ENCODE results near the gene NUTM1.

The NUTM1 gene

GRCh38 chr15:34357653-34358052, 14.5 kb downstream of the NUTM1 start:
- H3K9ac ChIP-seq (ENCODE audit: low read depth, low read length), result no peak overlapping the region
- peaks cover 30% of the 10 kb centered on the region for H3K36me3 ChIP-seq (ENCODE audit: control insufficient read depth, insufficient read depth, low read length)
- no peaks in the 10 kb centered on the region for H3K9me3 ChIP-seq (ENCODE audit: control insufficient read depth, insufficient read depth, low read length)
- H3K4me3 ChIP-seq (ENCODE audit: low read depth, low read length), result no peak overlapping the region
- H3K4me1 ChIP-seq (ENCODE audit: control insufficient read depth, insufficient read depth, low read length), result peaks cover 5% of the 10 kb centered on the region
- no peaks in the 10 kb centered on the region for H3K27me3 ChIP-seq (ENCODE audit: control insufficient read depth, insufficient read depth, low read length)

GRCh38 chr15:34358367-34358766, 15.3 kb downstream of the NUTM1 start:
- no peak overlapping the region for H3K4me3 ChIP-seq (ENCODE audit: low read depth, low read length)
- H3K36me3 ChIP-seq (ENCODE audit: control insufficient read depth, insufficient read depth, low read length), result peaks cover 30% of the 10 kb centered on the region
- H3K9ac ChIP-seq (ENCODE audit: low read depth, low read length), result no peak overlapping the region
- no peaks in the 10 kb centered on the region for H3K27me3 ChIP-seq (ENCODE audit: control insufficient read depth, insufficient read depth, low read length)
- no peaks in the 10 kb centered on the region for H3K9me3 ChIP-seq (ENCODE audit: control insufficient read depth, insufficient read depth, low read length)
- H3K4me1 ChIP-seq (ENCODE audit: control insufficient read depth, insufficient read depth, low read length), result peaks cover 4% of the 10 kb centered on the region

GRCh38 chr15:34358948-34359347, 15.8 kb downstream of the NUTM1 start:
- no peak overlapping the region for H3K9ac ChIP-seq (ENCODE audit: low read depth, low read length)
- no peaks in the 10 kb centered on the region for H3K9me3 ChIP-seq (ENCODE audit: control insufficient read depth, insufficient read depth, low read length)
- H3K36me3 ChIP-seq (ENCODE audit: control insufficient read depth, insufficient read depth, low read length), result peaks cover 30% of the 10 kb centered on the region
- H3K4me3 ChIP-seq (ENCODE audit: low read depth, low read length), result no peak overlapping the region
- H3K27me3 ChIP-seq (ENCODE audit: control insufficient read depth, insufficient read depth, low read length), result no peaks in the 10 kb centered on the region
- no peaks in the 10 kb centered on the region for H3K4me1 ChIP-seq (ENCODE audit: control insufficient read depth, insufficient read depth, low read length)

GRCh38 chr15:34359416-34359815, 16.3 kb downstream of the NUTM1 start:
- Histone ChIP-seq H3K36me3 (ENCODE audit: control insufficient read depth, insufficient read depth, low read length) (peaks cover 27% of the 10 kb centered on the region), H3K9me3 (ENCODE audit: control insufficient read depth, insufficient read depth, low read length) (no peaks in the 10 kb centered on the region), H3K4me3 (ENCODE audit: low read depth, low read length) (no peak overlapping the region), H3K27me3 (ENCODE audit: control insufficient read depth, insufficient read depth, low read length) (no peaks in the 10 kb centered on the region), H3K4me1 (ENCODE audit: control insufficient read depth, insufficient read depth, low read length) (no peaks in the 10 kb centered on the region), H3K9ac (ENCODE audit: low read depth, low read length) (no peak overlapping the region)

- H3K4me1 ChIP-seq (ENCODE audit: control insufficient read depth, insufficient read depth, low read length), result no peaks in the 10 kb centered on the region
- H3K4me3 ChIP-seq (ENCODE audit: low read depth, low read length), result no peak overlapping the region
- H3K36me3 ChIP-seq (ENCODE audit: control insufficient read depth, insufficient read depth, low read length), result peaks cover 26% of the 10 kb centered on the region
Observed at GRCh38 chr15:34360298-34360697, 17.2 kb downstream of the NUTM1 start.

GRCh38 chr15:34361278-34361677, 18.2 kb downstream of the NUTM1 start:
- Histone ChIP-seq H3K36me3 (ENCODE audit: control insufficient read depth, insufficient read depth, low read length) (peaks cover 19% of the 10 kb centered on the region), H3K4me3 (ENCODE audit: low read depth, low read length) (no peak overlapping the region), H3K9me3 (ENCODE audit: control insufficient read depth, insufficient read depth, low read length) (no peaks in the 10 kb centered on the region), H3K4me1 (ENCODE audit: control insufficient read depth, insufficient read depth, low read length) (peaks cover 6% of the 10 kb centered on the region), H3K27me3 (ENCODE audit: control insufficient read depth, insufficient read depth, low read length) (no peaks in the 10 kb centered on the region), H3K9ac (ENCODE audit: low read depth, low read length) (no peak overlapping the region)

More at GRCh38 chr15:34360298-34360697, 17.2 kb downstream of the NUTM1 start:
- Histone ChIP-seq H3K27me3 (ENCODE audit: control insufficient read depth, insufficient read depth, low read length) (no peaks in the 10 kb centered on the region), H3K9ac (ENCODE audit: low read depth, low read length) (no peak overlapping the region), H3K9me3 (ENCODE audit: control insufficient read depth, insufficient read depth, low read length) (no peaks in the 10 kb centered on the region)

GRCh38 chr15:34362047-34362773, 19.1 kb downstream of the NUTM1 start:
- peaks cover 6% of the 10 kb centered on the region for H3K4me1 ChIP-seq (ENCODE audit: control insufficient read depth, insufficient read depth, low read length)
- H3K4me3 ChIP-seq (ENCODE audit: low read depth, low read length), result no peak overlapping the region
- H3K27me3 ChIP-seq (ENCODE audit: control insufficient read depth, insufficient read depth, low read length), result no peaks in the 10 kb centered on the region
- H3K9ac ChIP-seq (ENCODE audit: low read depth, low read length), result no peak overlapping the region
- H3K36me3 ChIP-seq (ENCODE audit: control insufficient read depth, insufficient read depth, low read length), result peaks cover 15% of the 10 kb centered on the region
- no peaks in the 10 kb centered on the region for H3K9me3 ChIP-seq (ENCODE audit: control insufficient read depth, insufficient read depth, low read length)

GRCh38 chr15:34364041-34364440, 20.9 kb downstream of the NUTM1 start:
- Histone ChIP-seq H3K27me3 (ENCODE audit: control insufficient read depth, insufficient read depth, low read length) (no peaks in the 10 kb centered on the region), H3K4me1 (ENCODE audit: control insufficient read depth, insufficient read depth, low read length) (peaks cover 9% of the 10 kb centered on the region), H3K36me3 (ENCODE audit: control insufficient read depth, insufficient read depth, low read length) (peaks cover 15% of the 10 kb centered on the region), H3K9ac (ENCODE audit: low read depth, low read length) (no peak overlapping the region), H3K4me3 (ENCODE audit: low read depth, low read length) (no peak overlapping the region), H3K9me3 (ENCODE audit: control insufficient read depth, insufficient read depth, low read length) (no peaks in the 10 kb centered on the region)

- Histone ChIP-seq H3K36me3 (ENCODE audit: control insufficient read depth, insufficient read depth, low read length) (peaks cover 12% of the 10 kb centered on the region), H3K9ac (ENCODE audit: low read depth, low read length) (no peak overlapping the region), H3K27me3 (ENCODE audit: control insufficient read depth, insufficient read depth, low read length) (no peaks in the 10 kb centered on the region), H3K4me1 (ENCODE audit: control insufficient read depth, insufficient read depth, low read length) (peaks cover 9% of the 10 kb centered on the region), H3K9me3 (ENCODE audit: control insufficient read depth, insufficient read depth, low read length) (no peaks in the 10 kb centered on the region), H3K4me3 (ENCODE audit: low read depth, low read length) (peak overlapping the region; percentile 84)
Observed at GRCh38 chr15:34365091-34365825, 22.1 kb downstream of the NUTM1 start.

- Histone ChIP-seq H3K9me3 (ENCODE audit: control insufficient read depth, insufficient read depth, low read length) (no peaks in the 10 kb centered on the region), H3K4me1 (ENCODE audit: control insufficient read depth, insufficient read depth, low read length) (peaks cover 9% of the 10 kb centered on the region), H3K4me3 (ENCODE audit: low read depth, low read length) (peak overlapping the region; percentile 84), H3K9ac (ENCODE audit: low read depth, low read length) (no peak overlapping the region), H3K27me3 (ENCODE audit: control insufficient read depth, insufficient read depth, low read length) (no peaks in the 10 kb centered on the region), H3K36me3 (ENCODE audit: control insufficient read depth, insufficient read depth, low read length) (peaks cover 12% of the 10 kb centered on the region)
Observed at GRCh38 chr15:34365836-34366235, 22.7 kb downstream of the NUTM1 start.

- Histone ChIP-seq H3K36me3 (ENCODE audit: control insufficient read depth, insufficient read depth, low read length) (peaks cover 6% of the 10 kb centered on the region), H3K9ac (ENCODE audit: low read depth, low read length) (peak overlapping the region; percentile 37), H3K4me1 (ENCODE audit: control insufficient read depth, insufficient read depth, low read length) (peaks cover 9% of the 10 kb centered on the region), H3K4me3 (ENCODE audit: low read depth, low read length) (peak overlapping the region; percentile 84), H3K27me3 (ENCODE audit: control insufficient read depth, insufficient read depth, low read length) (no peaks in the 10 kb centered on the region), H3K9me3 (ENCODE audit: control insufficient read depth, insufficient read depth, low read length) (no peaks in the 10 kb centered on the region)
Observed at GRCh38 chr15:34366271-34367065, 23.4 kb downstream of the NUTM1 start.

Measured in iPS-15b (cell line).